Astrocyte (in vitro differentiated cells and primary cell): ENCODE measurements around the gene PDE3A.

Experiments used
- EZH2 ChIP-seq: IDR thresholded peaks from 2 replicates; pipeline ENCODE4 v1.6.1; 2012; ENCODE audit warnings: mild to moderate bottlenecking, low read length, inconsistent platforms; ENCODE audit not compliant: insufficient read depth
- TF ChIP-seq, protein P1 (sequence below): IDR thresholded peaks from 2 replicates; pipeline ENCODE4 v1.5.1; 2011; ENCODE audit warnings: low read depth, mild to moderate bottlenecking, inconsistent platforms, low read length, moderate library complexity; ENCODE audit not compliant: insufficient read depth

- TF ChIP-seq, protein P1, sequence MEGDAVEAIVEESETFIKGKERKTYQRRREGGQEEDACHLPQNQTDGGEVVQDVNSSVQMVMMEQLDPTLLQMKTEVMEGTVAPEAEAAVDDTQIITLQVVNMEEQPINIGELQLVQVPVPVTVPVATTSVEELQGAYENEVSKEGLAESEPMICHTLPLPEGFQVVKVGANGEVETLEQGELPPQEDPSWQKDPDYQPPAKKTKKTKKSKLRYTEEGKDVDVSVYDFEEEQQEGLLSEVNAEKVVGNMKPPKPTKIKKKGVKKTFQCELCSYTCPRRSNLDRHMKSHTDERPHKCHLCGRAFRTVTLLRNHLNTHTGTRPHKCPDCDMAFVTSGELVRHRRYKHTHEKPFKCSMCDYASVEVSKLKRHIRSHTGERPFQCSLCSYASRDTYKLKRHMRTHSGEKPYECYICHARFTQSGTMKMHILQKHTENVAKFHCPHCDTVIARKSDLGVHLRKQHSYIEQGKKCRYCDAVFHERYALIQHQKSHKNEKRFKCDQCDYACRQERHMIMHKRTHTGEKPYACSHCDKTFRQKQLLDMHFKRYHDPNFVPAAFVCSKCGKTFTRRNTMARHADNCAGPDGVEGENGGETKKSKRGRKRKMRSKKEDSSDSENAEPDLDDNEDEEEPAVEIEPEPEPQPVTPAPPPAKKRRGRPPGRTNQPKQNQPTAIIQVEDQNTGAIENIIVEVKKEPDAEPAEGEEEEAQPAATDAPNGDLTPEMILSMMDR: no peak
- TF ChIP-seq EZH2: no peak
These were observed 236.2 kb downstream of the PDE3A start for GRCh38 chr12:20604408-20605067.
